Measurements from ENCODE around the gene LRP6. TPM values are rescaled to one million over a fixed set of nuclear protein-coding genes. Genes with fewer than 3 reads are reported as not detected.

The LRP6 gene
- total RNA-seq, 1 experiment from 2014 or later = 22.0 TPM

GRCh38 chr12:12098691-12099015, 168.2 kb downstream of the LRP6 start:
- in situ Hi-C loops (cut with HindIII; ENCODE audit: low pct_unique_long_range_greater_than_20kb, low sequenced_read_pairs) = no loop called here

GRCh38 chr12:12097891-12098690, 168.8 kb downstream of the LRP6 start:
- H3K4me1 ChIP-seq (ENCODE audit: control insufficient read depth, insufficient read depth, low read length) = no peaks in the 10 kb centered on the region
- intact Hi-C loops (cut with micrococcal nuclease; ENCODE audit: unreplicated experiment) (no loop called here), in situ Hi-C loops (cut with HindIII; ENCODE audit: low pct_unique_long_range_greater_than_20kb, low sequenced_read_pairs) (no loop called here)
- CTCF ChIA-PET = interaction anchor here (0.6 kb wide), 1 partner anchor 230 kb away, joined by 3 read pairs; no protein-coding TSS in a partner anchor
- no peak overlapping the region for H3K4me3 ChIP-seq (ENCODE audit: low read depth in 2 of 2, low read length in 2 of 2)
- DNase-seq (ENCODE audit: low read depth, low spot score) = no peak
- H3K9me3 ChIP-seq (ENCODE audit: control insufficient read depth, insufficient read depth, low read depth, low read length) = no peaks in the 10 kb centered on the region
- POLR2A ChIA-PET = no interaction called here
- no peaks in the 10 kb centered on the region for H3K27me3 ChIP-seq (ENCODE audit: control insufficient read depth, insufficient read depth, low read length)
- no peak overlapping the region for H3K27ac ChIP-seq (ENCODE audit: low read length)
- BruUV-seq (replicated peaks) = no TSS peak
- no peaks in the 10 kb centered on the region for H3K36me3 ChIP-seq (ENCODE audit: control insufficient read depth, insufficient read depth, low read length)
- no peak for TF ChIP-seq SIN3A (IDR thresholded peaks at IDR 0.05; ENCODE audit: borderline replicate concordance, insufficient read depth, low read depth, low read length)
- TF ChIP-seq CTCF (IDR thresholded peaks at IDR 0.05) = no peak
- no peak for TF ChIP-seq TCF7L2 (IDR thresholded peaks at IDR 0.05; ENCODE audit: low read depth, low read length)
- no peak for TF ChIP-seq REST (IDR thresholded peaks at IDR 0.05; ENCODE audit: insufficient read depth in 1 of 2, low read depth in 2 of 2, low read length in 1 of 2)
- TF ChIP-seq POLR2AphosphoS5 (IDR thresholded peaks at IDR 0.05; ENCODE audit: low read depth, low read length) = no peak
- no peak for ATAC-seq

More at GRCh38 chr12:12098691-12099015, 168.2 kb downstream of the LRP6 start:
- POLR2A ChIA-PET = no interaction called here
- no peaks in the 10 kb centered on the region for H3K36me3 ChIP-seq (ENCODE audit: control insufficient read depth, insufficient read depth, low read length)
- TF ChIP-seq REST (IDR thresholded peaks at IDR 0.05; ENCODE audit: insufficient read depth in 1 of 2, low read depth in 2 of 2, low read length in 1 of 2) (no peak), CTCF (IDR thresholded peaks at IDR 0.05) (no peak), SIN3A (IDR thresholded peaks at IDR 0.05; ENCODE audit: borderline replicate concordance, insufficient read depth, low read depth, low read length) (no peak), TCF7L2 (IDR thresholded peaks at IDR 0.05; ENCODE audit: low read depth, low read length) (no peak), POLR2AphosphoS5 (IDR thresholded peaks at IDR 0.05; ENCODE audit: low read depth, low read length) (no peak)
- ATAC-seq = no peak
- CTCF ChIA-PET = interaction anchor here (0.6 kb wide), 1 partner anchor 229 kb away, joined by 3 read pairs; no protein-coding TSS in a partner anchor
- no peak overlapping the region for H3K4me3 ChIP-seq (ENCODE audit: low read depth in 2 of 2, low read length in 2 of 2)
- H3K27ac ChIP-seq (ENCODE audit: low read length) = no peak overlapping the region
- H3K9me3 ChIP-seq (ENCODE audit: control insufficient read depth, insufficient read depth, low read depth, low read length) = no peaks in the 10 kb centered on the region
- no peak for DNase-seq (ENCODE audit: low read depth, low spot score)
- BruUV-seq (replicated peaks) = no TSS peak
- intact Hi-C loops (cut with micrococcal nuclease; ENCODE audit: unreplicated experiment) = no loop called here
- H3K27me3 ChIP-seq (ENCODE audit: control insufficient read depth, insufficient read depth, low read length) = no peaks in the 10 kb centered on the region
- H3K4me1 ChIP-seq (ENCODE audit: control insufficient read depth, insufficient read depth, low read length) = no peaks in the 10 kb centered on the region

Data from Panc1 (cell line).